MM.1S (cell line): ENCODE data around the gene ZNF132.

ENCODE experiments used
- CTCF ChIP-seq: fragments of 300-600 bp; sonication (generic); IDR thresholded peaks from 2 replicates; pipeline ENCODE4 v1.5.1; 2016; ENCODE audit warnings: antibody characterized with exemption, low read length, mixed read lengths
- EZH2 ChIP-seq: fragments of 300-600 bp; sonication (generic); optimal IDR thresholded peaks from 2 replicates; pipeline ENCODE3; 2017; ENCODE audit warnings: low read depth, mild to moderate bottlenecking, antibody characterized with exemption, low read length, mixed read lengths
- EZH2phosphoT487 ChIP-seq: fragments of 300-600 bp; sonication (generic); IDR thresholded peaks from 2 replicates; pipeline ENCODE4 v1.6.1; 2018; ENCODE audit warnings: antibody characterized with exemption, low read length

GRCh38 chr19:58396691-58397532 lies 43.0 kb downstream of the ZNF132 start:
- TF ChIP-seq CTCF (no peak), EZH2 (no peak), EZH2phosphoT487 (no peak)
